Measurements from ENCODE around the gene FBXO46. TPM values are rescaled to one million over a fixed set of nuclear protein-coding genes. Genes with fewer than 3 reads are reported as not detected.

The FBXO46 gene
- total and polyA plus RNA-seq, 2 of the 13 experiments (the other 11 are each of a cell fraction or from before 2014, with no cell fraction given), result 6.2 to 6.4 TPM

- TF ChIP-seq SP140L (CRISPR knock-in tag; IDR thresholded peaks at IDR 0.05; ENCODE audit: borderline replicate concordance), result no peak
- TF ChIP-seq ZNF850 (CRISPR knock-in tag; conservative IDR thresholded peaks at IDR 0.05), result no peak
- TF ChIP-seq HMG20B (CRISPR knock-in tag; conservative IDR thresholded peaks at IDR 0.05), result peak; percentile 39; the same call in 1 of the 2 replicates
- TF ChIP-seq ZNF281 (CRISPR knock-in tag; IDR thresholded peaks at IDR 0.05; ENCODE audit: borderline replicate concordance), result peak; percentile 91
- no peak for TF ChIP-seq ZNF530 (CRISPR knock-in tag; IDR thresholded peaks at IDR 0.05; ENCODE audit: low read depth)
- peak; percentile 44 for TF ChIP-seq HNRNPL (IDR thresholded peaks at IDR 0.05; ENCODE audit: low read depth, low read length)
- peak; percentile 35; the same call in 1 of the 2 replicates for TF ChIP-seq ZNF350 (CRISPR knock-in tag; IDR thresholded peaks at IDR 0.05; ENCODE audit: borderline replicate concordance, low read depth)
- no peak for TF ChIP-seq ZNF75D (CRISPR knock-in tag; IDR thresholded peaks at IDR 0.05; ENCODE audit: borderline replicate concordance)
- TF ChIP-seq GPN1 (CRISPR knock-in tag; IDR thresholded peaks at IDR 0.05; ENCODE audit: borderline replicate concordance), result 0 out of 2 replicates have a peak, but pooled peaks have one; percentile 63
- no peak; the same call in 1 of the 2 replicates for TF ChIP-seq CREB3 (CRISPR knock-in tag; IDR thresholded peaks at IDR 0.05)
- no peak for TF ChIP-seq HMGA1 (CRISPR knock-in tag; conservative IDR thresholded peaks at IDR 0.05)
- TF ChIP-seq MZF1 (CRISPR knock-in tag; IDR thresholded peaks at IDR 0.05; ENCODE audit: borderline replicate concordance), result no peak
- TF ChIP-seq FOXP1 (IDR thresholded peaks at IDR 0.05), result no peak
- no peak for TF ChIP-seq FOXP1 (CRISPR knock-in tag; IDR thresholded peaks at IDR 0.05)
- TF ChIP-seq GATAD2A (CRISPR knock-in tag; IDR thresholded peaks at IDR 0.05), result peak; percentile 62; the same call in 1 of the 2 replicates
- no peak for TF ChIP-seq ADNP (CRISPR knock-in tag; IDR thresholded peaks at IDR 0.05)
- no peak for TF ChIP-seq PAX8 (CRISPR knock-in tag; IDR thresholded peaks at IDR 0.05; ENCODE audit: borderline replicate concordance)
- no peak for TF ChIP-seq MEF2D (CRISPR knock-in tag; IDR thresholded peaks at IDR 0.05)
- TF ChIP-seq NR2F1 (CRISPR knock-in tag; IDR thresholded peaks at IDR 0.05), result no peak
- 0 out of 2 replicates have a peak, but pooled peaks have one; percentile 28 for TF ChIP-seq PBX3 (CRISPR knock-in tag; IDR thresholded peaks at IDR 0.05; ENCODE audit: borderline replicate concordance)
- TF ChIP-seq KDM2A (CRISPR knock-in tag; IDR thresholded peaks at IDR 0.05; ENCODE audit: borderline replicate concordance, low read depth), result peak; percentile 92
- peak; percentile 54; the same call in 1 of the 2 replicates for TF ChIP-seq TARDBP (CRISPR knock-in tag; IDR thresholded peaks at IDR 0.05)
- no peak for TF ChIP-seq CBX2 (IDR thresholded peaks at IDR 0.05; ENCODE audit: low read depth, low read length)
- no peak for TF ChIP-seq CBX2 (CRISPR knock-in tag; IDR thresholded peaks at IDR 0.05; ENCODE audit: low read depth)
- no peak for TF ChIP-seq NR2F6 (IDR thresholded peaks at IDR 0.05)
- no peak; the same call in 1 of the 2 replicates for TF ChIP-seq NR2F6 (CRISPR knock-in tag; IDR thresholded peaks at IDR 0.05)
- TF ChIP-seq ATF5 (CRISPR knock-in tag; IDR thresholded peaks at IDR 0.05; ENCODE audit: low read depth), result no peak
Measured at GRCh38 chr19:45768984-45769782, 38.5 kb upstream of the FBXO46 start, which contains the start of gene SIX5 (continued).
